ENCODE measurements around the gene OSGEP. TPM values are rescaled to one million over a fixed set of nuclear protein-coding genes. Genes with fewer than 3 reads are reported as not detected.

OSGEP gene
- total RNA-seq, 4 donors from 2014 or later: 38.7 to 105 (median 53.0) TPM

GRCh38 chr14:20418501-20418909, 36.1 kb downstream of the OSGEP start:
- no peaks in the 10 kb centered on the region for H3K9me3 ChIP-seq
- H3K4me3 ChIP-seq: no peak overlapping the region
- H3K36me3 ChIP-seq: no peaks in the 10 kb centered on the region
- no peak for TF ChIP-seq CTCF (IDR thresholded peaks at IDR 0.05)
- no peak for TF ChIP-seq POLR2A (IDR thresholded peaks at IDR 0.05)
- intact Hi-C loops (cut with DNase I; ENCODE audit: low total_unique reads): no loop called here
- H3K27me3 ChIP-seq: no peaks in the 10 kb centered on the region
- no peak overlapping the region for H3K27ac ChIP-seq
- no peaks in the 10 kb centered on the region for H3K4me1 ChIP-seq
- no peak for DNase-seq

- no peak for TF ChIP-seq CTCF (IDR thresholded peaks at IDR 0.05)
- TF ChIP-seq POLR2A (IDR thresholded peaks at IDR 0.05): no peak
- Histone ChIP-seq H3K9me3 (no peaks in the 10 kb centered on the region), H3K27me3 (no peaks in the 10 kb centered on the region), H3K27ac (no peak overlapping the region), H3K4me3 (no peak overlapping the region), H3K36me3 (no peaks in the 10 kb centered on the region), H3K4me1 (no peaks in the 10 kb centered on the region)
- no peak for DNase-seq
- intact Hi-C loops (cut with DNase I; ENCODE audit: low total_unique reads): no loop called here
Observed at GRCh38 chr14:20417250-20418186, 37.1 kb downstream of the OSGEP start.

GRCh38 chr14:20416223-20416622, 38.4 kb downstream of the OSGEP start:
- no peaks in the 10 kb centered on the region for H3K36me3 ChIP-seq
- H3K9me3 ChIP-seq: no peaks in the 10 kb centered on the region
- intact Hi-C loops (cut with DNase I; ENCODE audit: low total_unique reads): no loop called here
- H3K27ac ChIP-seq: no peak overlapping the region
- H3K4me1 ChIP-seq: no peaks in the 10 kb centered on the region
- H3K4me3 ChIP-seq: no peak overlapping the region
- TF ChIP-seq POLR2A (IDR thresholded peaks at IDR 0.05) (no peak), CTCF (IDR thresholded peaks at IDR 0.05) (no peak)
- no peaks in the 10 kb centered on the region for H3K27me3 ChIP-seq
- no peak for DNase-seq

DNA sequence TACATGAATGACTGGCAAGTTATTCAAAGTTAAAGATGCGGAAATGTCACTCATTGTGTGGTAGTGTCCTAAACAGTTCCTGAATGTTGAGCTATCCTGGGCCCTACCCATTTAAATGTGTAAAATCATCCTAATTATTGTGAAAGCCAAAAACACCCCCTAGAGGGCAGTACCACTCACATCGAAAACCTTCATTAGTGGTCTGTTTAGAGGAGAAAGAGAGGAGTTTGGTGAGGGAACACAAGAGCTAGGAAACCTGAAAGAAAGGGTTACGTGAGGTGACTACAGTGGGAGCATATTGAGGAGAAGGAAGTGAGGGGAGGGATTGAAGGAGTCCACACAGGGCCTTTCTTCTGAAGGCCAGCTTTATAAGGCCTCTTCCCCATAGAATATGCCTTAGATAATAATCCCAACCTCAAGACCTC, 38.8 kb downstream of the OSGEP start:
- intact Hi-C loops (cut with DNase I; ENCODE audit: low total_unique reads): no loop called here
- Histone ChIP-seq H3K4me3 (no peak overlapping the region), H3K4me1 (no peaks in the 10 kb centered on the region), H3K27ac (no peak overlapping the region), H3K9me3 (no peaks in the 10 kb centered on the region), H3K27me3 (no peaks in the 10 kb centered on the region), H3K36me3 (no peaks in the 10 kb centered on the region)
- TF ChIP-seq POLR2A (IDR thresholded peaks at IDR 0.05) (no peak), CTCF (IDR thresholded peaks at IDR 0.05) (peak; percentile 39 to 62 (median 56))
- peak in 1 of 2 donors; percentile 22 for DNase-seq

GRCh38 chr14:20413744-20414082, 40.9 kb downstream of the OSGEP start:
- intact Hi-C loops (cut with DNase I; ENCODE audit: low total_unique reads): no loop called here
- Histone ChIP-seq H3K4me1 (no peaks in the 10 kb centered on the region), H3K27me3 (no peaks in the 10 kb centered on the region), H3K36me3 (no peaks in the 10 kb centered on the region), H3K4me3 (peak overlapping the region; percentile 62 to 77), H3K27ac (peak overlapping the region; percentile 96 to 97), H3K9me3 (no peaks in the 10 kb centered on the region)
- TF ChIP-seq CTCF (IDR thresholded peaks at IDR 0.05) (no peak), POLR2A (IDR thresholded peaks at IDR 0.05) (no peak)
- DNase-seq: no peak
